ENCODE results near the gene MTCH1. TPM values are rescaled to one million over a fixed set of nuclear protein-coding genes. Genes with fewer than 3 reads are reported as not detected.

The MTCH1 gene
- total and polyA plus RNA-seq, 2 of the 4 experiments (the other 2 are of a cell fraction), result 215 to 263 TPM

GRCh38 chr6:36984581-36985416 is 1.2 kb downstream of the MTCH1 start:
- peak overlapping the region; percentile 68; the same call in 1 of the 3 replicates for H2BK15ac ChIP-seq (ENCODE audit: low read depth, low read length)
- H2BK20ac ChIP-seq (ENCODE audit: low read depth, low read length), result no peak overlapping the region
- peak overlapping the region; percentile 20; the same call in 1 of the 2 replicates for H2BK120ac ChIP-seq (ENCODE audit: low read depth, low read length)
- no TSS peak for BruUV-seq (replicated peaks)
- H4K20me1 ChIP-seq (ENCODE audit: insufficient read depth, low read length), result peaks cover 56% of the 10 kb centered on the region
- peak overlapping the region; percentile 84 for H3K56ac ChIP-seq (ENCODE audit: extremely low read depth, insufficient read depth, low read length)
- DNase-seq (peak; percentile 87), ATAC-seq (ENCODE audit: low read depth) (peak; percentile 42)
- peak overlapping the region; percentile 97 for H3K4me3 ChIP-seq (ENCODE audit: insufficient read depth, low read depth, low read length)
- peak overlapping the region; percentile 99 for H2AK5ac ChIP-seq (ENCODE audit: low read depth, low read length)
- H3K23ac ChIP-seq (ENCODE audit: low read depth, low read length), result peak overlapping the region; percentile 93
- H3K27me3 ChIP-seq (ENCODE audit: control insufficient read depth, insufficient read depth, low read length), result no peaks in the 10 kb centered on the region
- in situ Hi-C loops (cut with MboI; ENCODE audit: low sequenced_read_pairs), result loop anchor here (10.0 kb wide), 1 partner anchor 100 kb away; the partner anchor contains the start of gene C6orf89
- intact Hi-C loops (cut with micrococcal nuclease), result no loop called here
- H3K18ac ChIP-seq (ENCODE audit: low read depth, low read length), result peak overlapping the region; percentile 73
- peaks cover 9% of the 10 kb centered on the region for H3K36me3 ChIP-seq (ENCODE audit: control insufficient read depth, insufficient read depth, low read length)
- peak overlapping the region; percentile 100 for H2AK9ac ChIP-seq (replicated peaks; ENCODE audit: low read depth, low read length, poor library complexity)
- POLR2A ChIA-PET (ENCODE audit: unreplicated experiment), result interaction anchor here (0.5 kb wide), 1 partner anchor 81 kb away, joined by 3 read pairs; no protein-coding TSS in a partner anchor
- H4K5ac ChIP-seq (ENCODE audit: low read depth, low read length), result peak overlapping the region; percentile 50
- H3K9me3 ChIP-seq (ENCODE audit: control insufficient read depth, insufficient read depth, low read length), result no peaks in the 10 kb centered on the region
- WGBS, 2 experiments (ENCODE audit: extremely low coverage in 2 of 2, insufficient read length in 1 of 2), result 5% methylated on average over 18 of the region's 19 CpGs; no CpG with 5 or more reads in 1 of the 2 experiments
- peaks cover 18% of the 10 kb centered on the region for H3K4me1 ChIP-seq (ENCODE audit: control insufficient read depth, insufficient read depth, low read length)
- peak overlapping the region; percentile 98 for H3K27ac ChIP-seq (ENCODE audit: insufficient read depth, low read length)
- peak overlapping the region; percentile 100 for H3K9ac ChIP-seq (ENCODE audit: low read depth, low read length)
- H2AFZ ChIP-seq (replicated peaks; ENCODE audit: low read length, poor library complexity), result peak overlapping the region; percentile 74
- CTCF ChIA-PET, result no interaction called here
- H3K14ac ChIP-seq (replicated peaks; ENCODE audit: low read depth, low read length), result peak overlapping the region; percentile 99
- peak overlapping the region; percentile 99 for H3K4ac ChIP-seq (ENCODE audit: low read depth, low read length)
- peak overlapping the region; percentile 80 to 81 for H4K8ac ChIP-seq (ENCODE audit: low read depth in 2 of 2, low read length in 2 of 2)
- H2BK5ac ChIP-seq (ENCODE audit: low read depth, low read length, poor library complexity, severe bottlenecking), result peak overlapping the region; percentile 77
- peaks cover 28% of the 10 kb centered on the region for H3K9me1 ChIP-seq (ENCODE audit: insufficient read depth, low read length)
- H3K4me2 ChIP-seq (ENCODE audit: low read depth, low read length), result peak overlapping the region; percentile 99
- H3K79me1 ChIP-seq (ENCODE audit: low read depth in 1 of 2, low read length in 2 of 2), result peaks cover 9 to 61% of the 10 kb centered on the region in 2 experiments; a peak in 3 of 4 replicates
- H4K91ac ChIP-seq (ENCODE audit: insufficient read depth, low read depth, low read length), result peak overlapping the region; percentile 87
- dilution Hi-C loops (cut with HindIII; ENCODE audit: low sequenced_read_pairs, unreplicated experiment), result no loop called here
- no peak for TF ChIP-seq NFE2L2 (IDR thresholded peaks at IDR 0.05; ENCODE audit: low read depth, low read length)
- 0 out of 2 replicates have a peak, but pooled peaks have one; percentile 16 for TF ChIP-seq SMC3 (IDR thresholded peaks at IDR 0.05; ENCODE audit: low read depth, low read length)
- TF ChIP-seq RAD21 (IDR thresholded peaks at IDR 0.05; ENCODE audit: low read length), result no peak
- no peak; the same call in 1 of the 2 replicates for TF ChIP-seq MXI1 (IDR thresholded peaks at IDR 0.05; ENCODE audit: borderline replicate concordance, low read depth, low read length)
- no peak for TF ChIP-seq RCOR1 (IDR thresholded peaks at IDR 0.05; ENCODE audit: insufficient replicate concordance, low read length)
- TF ChIP-seq MAZ (IDR thresholded peaks at IDR 0.05; ENCODE audit: borderline replicate concordance, low read depth, low read length), result peak; percentile 67; the same call in 1 of the 2 replicates
- peak; percentile 59; the same call in 1 of the 2 replicates for TF ChIP-seq RFX5 (IDR thresholded peaks at IDR 0.05; ENCODE audit: low read depth, low read length)
- TF ChIP-seq CHD1 (IDR thresholded peaks at IDR 0.05; ENCODE audit: low read depth, low read length), result peak; percentile 78; the same call in 1 of the 2 replicates
- TF ChIP-seq CTCF (conservative IDR thresholded peaks at IDR 0.05; ENCODE audit: low read depth, low read length), result no peak
- TF ChIP-seq MAFK (IDR thresholded peaks at IDR 0.05; ENCODE audit: low read depth, low read length), result no peak
- peak; percentile 86 for TF ChIP-seq POLR2A (IDR thresholded peaks at IDR 0.05; ENCODE audit: low read depth, low read length)
- no peak for TF ChIP-seq USF2 (IDR thresholded peaks at IDR 0.05; ENCODE audit: low read depth, low read length)
- TF ChIP-seq CEBPB (IDR thresholded peaks at IDR 0.05; ENCODE audit: low read depth, low read length), result no peak
- peak; percentile 34 for TF ChIP-seq FOS (IDR thresholded peaks at IDR 0.05; ENCODE audit: low read depth, low read length)

Measured in IMR-90 (cell line).